Uterus (tissue), 4 donors: Measurements from ENCODE around the gene RAX. TPM values are rescaled to one million over a fixed set of nuclear protein-coding genes. Genes with fewer than 3 reads are reported as not detected.

ENCODE experiments used
- DNase-seq, 2 donors: peaks; one replicate each; pipeline ENCODE4 v3.0.0-alpha.2; 2019 to 2020
- H3K27ac ChIP-seq, 2 donors: fragments of 200-600 bp; sonication (generic); 1 replicate in 1 of 2; 2 replicates in 1 of 2; pipeline ENCODE4 v1.5.1; 2016 to 2018
- H3K27me3 ChIP-seq, 2 donors: fragments of 200-600 bp; sonication (generic); one replicate each; pipeline ENCODE4 v1.5.1; 2018 to 2019; ENCODE audit warnings: control low read depth in 1 of 2
- H3K36me3 ChIP-seq, 2 donors: fragments of 200-600 bp; sonication (generic); one replicate each; pipeline ENCODE4 v1.5.1; 2019; ENCODE audit warnings: control low read depth in 1 of 2
- H3K4me1 ChIP-seq, 2 donors: fragments of 200-600 bp; sonication (generic); one replicate each; pipeline ENCODE4 v1.5.1; 2018 to 2019; ENCODE audit warnings: control low read depth in 1 of 2
- H3K4me3 ChIP-seq, 2 donors: fragments of 200-600 bp; sonication (generic); 1 replicate in 1 of 2; 2 replicates in 1 of 2; pipeline ENCODE4 v1.5.1; 2018 to 2019; ENCODE audit warnings: mild to moderate bottlenecking in 1 of 2
- H3K9me3 ChIP-seq, 2 donors: fragments of 200-600 bp; sonication (generic); one replicate each; pipeline ENCODE4 v1.5.1; 2019; ENCODE audit warnings: control low read depth in 1 of 2
- POLR2A ChIP-seq, 2 donors: fragments of 450-650 bp; IDR thresholded peaks; one replicate each; pipeline ENCODE4 v1.6.1; 2016; ENCODE audit warnings: antibody characterized with exemption in 2 of 2, mild to moderate bottlenecking in 1 of 2, moderate library complexity in 1 of 2
- intact Hi-C: fragments of 100-400 bp; cut with DNase I; formaldehyde crosslinking; loops from one replicate; pipeline ENCODE4 v1.15.1; 2023; ENCODE audit warnings: low total_unique reads
- total RNA-seq, 4 donors: library from RNA; depleted of rRNA in 3 of 4; stranded (reverse); fragments of >200 nt in 3 of 4; gene quantifications; one replicate each; pipeline versions ENCODE4 v1.1.0 to v1.2.4, GENCODE V29; 2014 to 2023
- TF ChIP-seq, protein P1 (sequence below), 4 experiments: fragments of 200-600 bp in 2 of 4; fragments of 450-650 bp in 2 of 4; sonication (generic) in 2 of 4; IDR thresholded peaks; one replicate each; pipeline ENCODE4 v1.5.1; 2016 to 2019; ENCODE audit warnings: antibody characterized with exemption in 4 of 4, mild to moderate bottlenecking in 2 of 4, moderate library complexity in 1 of 4
- donor health status: DM: yes; HTN: yes; CAD: no.

The RAX gene
- total RNA-seq, 4 donors from 2014 or later, result not detected

DNA sequence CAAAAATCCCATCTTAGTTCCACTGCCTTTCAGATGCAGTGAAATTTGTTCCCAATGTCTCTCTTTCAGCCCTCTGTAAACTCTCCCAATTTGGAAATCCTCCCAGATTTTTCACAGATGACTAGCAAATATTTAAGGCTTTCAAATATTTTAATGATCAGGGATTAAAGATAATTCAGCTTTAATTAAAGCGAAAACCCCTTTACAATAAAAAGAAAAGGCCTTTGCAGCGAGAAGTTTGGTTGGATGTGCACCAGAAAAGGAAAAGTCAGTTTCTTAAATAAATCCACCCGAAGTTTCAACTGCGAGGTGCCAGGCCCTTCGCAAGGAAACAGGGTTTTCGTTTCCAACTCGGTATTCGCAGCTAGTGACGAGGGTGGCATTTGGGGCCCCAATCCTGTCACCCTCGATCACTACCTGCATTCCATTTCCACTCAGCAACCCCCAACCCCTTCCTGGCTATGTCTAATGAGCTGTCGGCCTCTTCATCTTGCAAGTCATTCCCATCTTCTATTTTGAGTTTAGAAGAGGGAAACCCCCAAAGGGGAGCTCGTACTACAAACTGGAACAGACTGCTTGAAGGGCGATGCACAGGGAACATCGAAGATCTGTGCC, 1.5 kb downstream of the RAX start:
- no peak for DNase-seq
- Histone ChIP-seq H3K27ac (no peak overlapping the region), H3K4me3 (no peak overlapping the region), H3K36me3 (no peaks in the 10 kb centered on the region), H3K9me3 (no peaks in the 10 kb centered on the region), H3K27me3 (peaks cover 33 to 81% of the 10 kb centered on the region in 2 donors), H3K4me1 (peaks cover 0 to 12% of the 10 kb centered on the region in 2 donors)
- no peak for TF ChIP-seq POLR2A (IDR thresholded peaks at IDR 0.05)
- TF ChIP-seq, protein P1, sequence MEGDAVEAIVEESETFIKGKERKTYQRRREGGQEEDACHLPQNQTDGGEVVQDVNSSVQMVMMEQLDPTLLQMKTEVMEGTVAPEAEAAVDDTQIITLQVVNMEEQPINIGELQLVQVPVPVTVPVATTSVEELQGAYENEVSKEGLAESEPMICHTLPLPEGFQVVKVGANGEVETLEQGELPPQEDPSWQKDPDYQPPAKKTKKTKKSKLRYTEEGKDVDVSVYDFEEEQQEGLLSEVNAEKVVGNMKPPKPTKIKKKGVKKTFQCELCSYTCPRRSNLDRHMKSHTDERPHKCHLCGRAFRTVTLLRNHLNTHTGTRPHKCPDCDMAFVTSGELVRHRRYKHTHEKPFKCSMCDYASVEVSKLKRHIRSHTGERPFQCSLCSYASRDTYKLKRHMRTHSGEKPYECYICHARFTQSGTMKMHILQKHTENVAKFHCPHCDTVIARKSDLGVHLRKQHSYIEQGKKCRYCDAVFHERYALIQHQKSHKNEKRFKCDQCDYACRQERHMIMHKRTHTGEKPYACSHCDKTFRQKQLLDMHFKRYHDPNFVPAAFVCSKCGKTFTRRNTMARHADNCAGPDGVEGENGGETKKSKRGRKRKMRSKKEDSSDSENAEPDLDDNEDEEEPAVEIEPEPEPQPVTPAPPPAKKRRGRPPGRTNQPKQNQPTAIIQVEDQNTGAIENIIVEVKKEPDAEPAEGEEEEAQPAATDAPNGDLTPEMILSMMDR (IDR thresholded peaks at IDR 0.05), result no peak
- intact Hi-C loops, result no loop called here

DNA sequence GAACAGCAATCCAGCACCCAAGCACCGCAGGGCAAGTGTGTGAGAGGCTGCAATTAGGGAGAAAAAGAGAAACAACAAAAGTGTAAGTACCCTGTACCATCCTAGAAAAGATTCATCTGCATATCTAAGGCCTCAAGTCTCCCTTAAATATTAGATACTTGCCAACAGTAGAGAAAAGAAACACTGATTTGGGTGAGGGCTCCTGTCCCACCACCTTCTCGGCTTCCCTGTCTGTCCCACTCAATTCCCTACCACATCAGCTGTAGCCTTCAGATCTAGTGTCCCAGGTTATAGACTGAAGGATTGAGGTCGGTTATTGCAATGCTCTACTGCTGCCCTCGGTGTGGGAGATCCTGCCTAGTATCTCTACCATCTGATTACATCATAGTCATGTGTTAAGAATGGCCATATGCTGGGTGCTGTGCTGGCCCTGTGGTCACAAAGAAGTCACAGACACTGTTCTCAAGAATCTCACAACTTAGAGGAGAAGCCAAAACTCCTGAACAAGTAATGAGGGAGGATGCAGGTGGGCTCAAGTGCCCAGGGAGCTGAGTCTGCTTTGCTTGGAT, 2.5 kb downstream of the RAX start:
- Histone ChIP-seq H3K4me3 (no peak overlapping the region), H3K36me3 (no peaks in the 10 kb centered on the region), H3K9me3 (no peaks in the 10 kb centered on the region), H3K27me3 (peaks cover 38 to 86% of the 10 kb centered on the region in 2 donors), H3K4me1 (peaks cover 0 to 12% of the 10 kb centered on the region in 2 donors), H3K27ac (no peak overlapping the region)
- DNase-seq, result no peak
- no peak for TF ChIP-seq POLR2A (IDR thresholded peaks at IDR 0.05)
- TF ChIP-seq, protein P1 (IDR thresholded peaks at IDR 0.05), result no peak
- intact Hi-C loops, result no loop called here

DNA sequence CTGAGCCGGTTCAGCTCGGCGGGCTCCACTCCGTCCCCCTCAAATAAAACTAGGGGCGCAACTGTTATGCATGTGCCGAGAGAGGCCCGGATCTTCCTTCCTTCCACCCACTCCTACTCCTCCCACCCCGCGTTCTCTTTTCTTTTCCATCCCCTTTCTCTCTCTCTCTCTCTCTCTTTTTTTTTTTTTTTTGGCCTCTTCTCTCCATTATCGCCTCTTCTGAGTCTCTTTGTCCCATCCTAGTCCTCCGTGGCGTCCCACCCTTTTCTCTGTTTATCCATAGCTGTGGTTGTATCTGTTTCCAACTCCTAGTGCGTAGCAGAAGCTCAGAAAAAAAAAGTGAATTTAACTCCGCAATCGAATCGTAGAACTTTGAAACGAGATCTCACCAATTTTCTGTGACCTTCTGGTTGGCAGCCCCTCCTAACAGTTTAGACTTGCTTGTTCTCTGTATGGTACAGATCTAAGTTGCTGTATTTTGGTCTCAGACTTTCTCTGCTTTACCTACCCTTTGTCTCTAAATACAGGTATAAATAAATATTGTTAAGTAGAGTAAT, 3.6 kb downstream of the RAX start:
- Histone ChIP-seq H3K4me1 (peaks cover 0 to 12% of the 10 kb centered on the region in 2 donors), H3K36me3 (no peaks in the 10 kb centered on the region), H3K27ac (no peak overlapping the region), H3K4me3 (no peak overlapping the region), H3K27me3 (peaks cover 39 to 92% of the 10 kb centered on the region in 2 donors), H3K9me3 (no peaks in the 10 kb centered on the region)
- intact Hi-C loops, result no loop called here
- TF ChIP-seq, protein P1 (IDR thresholded peaks at IDR 0.05), result no peak
- no peak for TF ChIP-seq POLR2A (IDR thresholded peaks at IDR 0.05)
- no peak for DNase-seq

DNA sequence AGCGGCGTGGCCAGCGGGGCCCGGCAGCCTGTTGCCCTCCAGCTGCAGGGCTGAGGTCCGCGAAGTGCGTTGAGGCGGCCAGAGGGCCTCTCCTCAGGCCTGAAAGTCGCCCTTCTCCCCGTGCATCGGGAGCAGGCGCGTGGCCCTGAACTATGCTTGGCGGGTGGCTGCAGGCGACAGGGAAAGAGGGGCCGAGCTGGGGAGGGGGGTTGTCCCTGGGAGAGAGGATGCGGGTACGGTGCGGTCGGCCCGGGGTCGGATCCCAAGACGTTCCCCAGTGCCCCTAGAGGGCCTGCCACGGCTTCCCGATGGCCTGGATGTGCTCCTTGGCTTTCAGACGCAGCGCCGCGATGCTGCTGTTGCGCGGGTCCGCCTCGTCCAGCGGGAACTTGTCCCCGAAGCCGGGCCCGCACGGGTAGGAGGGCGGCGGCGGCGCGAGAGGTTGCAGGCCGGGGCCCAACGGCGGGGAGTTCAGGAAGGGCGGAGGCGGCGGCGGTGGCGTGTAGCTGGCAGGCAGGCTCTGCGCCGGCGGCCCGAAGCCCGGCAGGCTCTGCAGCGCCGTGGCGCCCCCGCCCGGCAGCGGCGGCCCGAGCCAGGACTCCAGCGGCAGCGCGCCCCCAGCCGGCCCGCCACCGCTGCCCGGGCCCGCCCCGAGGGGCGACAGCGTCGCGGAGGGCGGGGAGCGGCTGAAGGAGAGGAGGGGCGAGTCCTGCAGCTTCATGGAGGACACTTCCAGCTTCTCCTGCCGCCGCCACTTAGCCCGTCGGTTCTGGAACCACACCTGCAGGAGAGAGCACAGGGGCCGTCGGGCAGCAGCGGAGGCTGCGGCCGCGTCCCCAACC, 4.3 kb downstream of the RAX start:
- Histone ChIP-seq H3K27me3 (peaks cover 35 to 92% of the 10 kb centered on the region in 2 donors), H3K9me3 (no peaks in the 10 kb centered on the region), H3K36me3 (no peaks in the 10 kb centered on the region), H3K4me3 (no peak overlapping the region), H3K27ac (no peak overlapping the region), H3K4me1 (peaks cover 0 to 12% of the 10 kb centered on the region in 2 donors)
- no peak for DNase-seq
- TF ChIP-seq POLR2A (IDR thresholded peaks at IDR 0.05), result no peak
- TF ChIP-seq, protein P1 (IDR thresholded peaks at IDR 0.05), result peak in 2 of 4 experiments; percentile 4
- intact Hi-C loops, result no loop called here
